ENCODE results near the gene PARD3B. TPM values are rescaled to one million over a fixed set of nuclear protein-coding genes. Genes with fewer than 3 reads are reported as not detected.

PARD3B gene
- total RNA-seq, 1 donor from 2014 or later: 23.8 TPM

- DNase-seq (no peak), ATAC-seq (no peak)
- Histone ChIP-seq H3K4me3 (no peak overlapping the region), H3K36me3 (no peaks in the 10 kb centered on the region), H3K4me1 (no peaks in the 10 kb centered on the region), H3K27ac (no peak overlapping the region), H3K27me3 (ENCODE audit: low read depth) (no peaks in the 10 kb centered on the region), H3K9me3 (no peaks in the 10 kb centered on the region)
- intact Hi-C loops (cut with DNase I): no loop called here
- no peak for TF ChIP-seq CTCF (IDR thresholded peaks at IDR 0.05)
Observed at GRCh38 chr2:205103699-205104098, 558.4 kb downstream of the PARD3B start.

- Histone ChIP-seq H3K4me3 (no peak overlapping the region), H3K36me3 (no peaks in the 10 kb centered on the region), H3K27ac (no peak overlapping the region), H3K27me3 (ENCODE audit: low read depth) (no peaks in the 10 kb centered on the region), H3K9me3 (peaks cover 6% of the 10 kb centered on the region), H3K4me1 (no peaks in the 10 kb centered on the region)
- intact Hi-C loops (cut with DNase I): no loop called here
- ATAC-seq (no peak), DNase-seq (no peak)
- no peak for TF ChIP-seq CTCF (IDR thresholded peaks at IDR 0.05)
Observed at GRCh38 chr2:205107810-205108209, 562.5 kb downstream of the PARD3B start.

- no peak overlapping the region for H3K4me3 ChIP-seq
- no peaks in the 10 kb centered on the region for H3K4me1 ChIP-seq
- H3K9me3 ChIP-seq: peaks cover 6% of the 10 kb centered on the region
- H3K36me3 ChIP-seq: no peaks in the 10 kb centered on the region
- DNase-seq (no peak), ATAC-seq (no peak)
- no peaks in the 10 kb centered on the region for H3K27me3 ChIP-seq (ENCODE audit: low read depth)
- TF ChIP-seq CTCF (IDR thresholded peaks at IDR 0.05): no peak
- intact Hi-C loops (cut with DNase I): no loop called here
- H3K27ac ChIP-seq: no peak overlapping the region
Observed at GRCh38 chr2:205115511-205115910, 570.2 kb downstream of the PARD3B start.

GRCh38 chr2:205117125-205117524 lies 571.9 kb downstream of the PARD3B start:
- Histone ChIP-seq H3K4me3 (no peak overlapping the region), H3K9me3 (peaks cover under 1% of the 10 kb centered on the region), H3K27me3 (ENCODE audit: low read depth) (no peaks in the 10 kb centered on the region), H3K36me3 (no peaks in the 10 kb centered on the region), H3K4me1 (no peaks in the 10 kb centered on the region), H3K27ac (no peak overlapping the region)
- no peak for TF ChIP-seq CTCF (IDR thresholded peaks at IDR 0.05)
- DNase-seq: no peak
- no peak for ATAC-seq
- intact Hi-C loops (cut with DNase I): no loop called here

- no peaks in the 10 kb centered on the region for H3K36me3 ChIP-seq
- H3K9me3 ChIP-seq: no peaks in the 10 kb centered on the region
- DNase-seq (no peak), ATAC-seq (no peak)
- H3K4me1 ChIP-seq: no peaks in the 10 kb centered on the region
- no peak overlapping the region for H3K4me3 ChIP-seq
- no peaks in the 10 kb centered on the region for H3K27me3 ChIP-seq (ENCODE audit: low read depth)
- H3K27ac ChIP-seq: no peak overlapping the region
- intact Hi-C loops (cut with DNase I): no loop called here
- TF ChIP-seq CTCF (IDR thresholded peaks at IDR 0.05): no peak
Observed at GRCh38 chr2:205119136-205119535, 573.9 kb downstream of the PARD3B start.

- ATAC-seq: no peak
- no peak overlapping the region for H3K27ac ChIP-seq
- no peak for DNase-seq
- TF ChIP-seq CTCF (IDR thresholded peaks at IDR 0.05): no peak
- peaks cover 1% of the 10 kb centered on the region for H3K4me1 ChIP-seq
- H3K27me3 ChIP-seq (ENCODE audit: low read depth): no peaks in the 10 kb centered on the region
- no peak overlapping the region for H3K4me3 ChIP-seq
- H3K9me3 ChIP-seq: no peaks in the 10 kb centered on the region
- intact Hi-C loops (cut with DNase I): no loop called here
- no peaks in the 10 kb centered on the region for H3K36me3 ChIP-seq
Observed at GRCh38 chr2:205128726-205129125, 583.5 kb downstream of the PARD3B start.

All from lower lobe of right lung (tissue), 2 donors.